GM12872 (cell line): ENCODE data around the gene BEX2.

Experiments used
- CTCF ChIP-seq: IDR thresholded peaks from 3 replicates; pipeline ENCODE4 v1.5.1; 2011; ENCODE audit warnings: low read depth, mild to moderate bottlenecking, low read length, moderate library complexity; ENCODE audit not compliant: insufficient read depth

Gene BEX2

GRCh38 chrX:103293118-103293517 lies 17.7 kb downstream of the BEX2 start:
- no peak for TF ChIP-seq CTCF

GRCh38 chrX:103279624-103280023 lies 31.2 kb downstream of the BEX2 start:
- no peak for TF ChIP-seq CTCF

- no peak for TF ChIP-seq CTCF
Measured at GRCh38 chrX:103276581-103277002, 34.2 kb downstream of the BEX2 start, which contains the start of gene TCEAL5. TCEAL5 (minus strand) TSS chrX:103276750; CDS start chrX:103274563, 2,187 bp downstream.

- TF ChIP-seq CTCF = no peak
Measured at GRCh38 chrX:103275947-103276567, 34.7 kb downstream of the BEX2 start.

- no peak for TF ChIP-seq CTCF
Measured at GRCh38 chrX:103274284-103274683, 36.5 kb downstream of the BEX2 start.
